Measurements from ENCODE around the gene POLR1G.

The POLR1G gene

GRCh38 chr19:45442778-45443461 lies 36.5 kb downstream of the POLR1G start:
- Histone ChIP-seq H3K9me3 (replicated peaks; ENCODE audit: low read length) (no peaks in the 10 kb centered on the region), H3K4me2 (ENCODE audit: low read length) (peak overlapping the region; percentile 84), H3K36me3 (ENCODE audit: insufficient read depth, low read length) (no peaks in the 10 kb centered on the region), H3K4me3 (ENCODE audit: low read length) (peak overlapping the region; percentile 63), H3K27me3 (ENCODE audit: control insufficient read depth, insufficient read depth, low read length) (no peaks in the 10 kb centered on the region), H3K4me1 (ENCODE audit: control insufficient read depth, insufficient read depth, low read length) (peaks cover 35% of the 10 kb centered on the region), H3K9ac (ENCODE audit: low read depth, low read length) (peak overlapping the region; percentile 81)

GRCh38 chr19:45443462-45444317 lies 37.2 kb downstream of the POLR1G start:
- Histone ChIP-seq H3K4me3 (ENCODE audit: low read length) (peak overlapping the region; percentile 63), H3K9ac (ENCODE audit: low read depth, low read length) (peak overlapping the region; percentile 81)

GRCh38 chr19:45444318-45445041 lies 38.0 kb downstream of the POLR1G start:
- H3K4me1 ChIP-seq (ENCODE audit: control insufficient read depth, insufficient read depth, low read length) = peaks cover 31% of the 10 kb centered on the region
- peak overlapping the region; percentile 51 for H3K4me3 ChIP-seq (ENCODE audit: low read length)
- H3K27me3 ChIP-seq (ENCODE audit: control insufficient read depth, insufficient read depth, low read length) = no peaks in the 10 kb centered on the region
- peak overlapping the region; percentile 65 for H3K4me2 ChIP-seq (ENCODE audit: low read length)
- H3K9ac ChIP-seq (ENCODE audit: low read depth, low read length) = peak overlapping the region; percentile 71
- no peaks in the 10 kb centered on the region for H3K9me3 ChIP-seq (replicated peaks; ENCODE audit: low read length)
- H3K36me3 ChIP-seq (ENCODE audit: insufficient read depth, low read length) = no peaks in the 10 kb centered on the region

More at GRCh38 chr19:45443462-45444317, 37.2 kb downstream of the POLR1G start:
- Histone ChIP-seq H3K4me2 (ENCODE audit: low read length) (peak overlapping the region; percentile 84), H3K27me3 (ENCODE audit: control insufficient read depth, insufficient read depth, low read length) (no peaks in the 10 kb centered on the region), H3K4me1 (ENCODE audit: control insufficient read depth, insufficient read depth, low read length) (peaks cover 35% of the 10 kb centered on the region), H3K9me3 (replicated peaks; ENCODE audit: low read length) (no peaks in the 10 kb centered on the region), H3K36me3 (ENCODE audit: insufficient read depth, low read length) (no peaks in the 10 kb centered on the region)

GRCh38 chr19:45445139-45445538 lies 38.7 kb downstream of the POLR1G start:
- Histone ChIP-seq H3K9ac (ENCODE audit: low read depth, low read length) (no peak overlapping the region), H3K27me3 (ENCODE audit: control insufficient read depth, insufficient read depth, low read length) (no peaks in the 10 kb centered on the region), H3K4me2 (ENCODE audit: low read length) (no peak overlapping the region), H3K4me3 (ENCODE audit: low read length) (no peak overlapping the region), H3K4me1 (ENCODE audit: control insufficient read depth, insufficient read depth, low read length) (peaks cover 32% of the 10 kb centered on the region), H3K36me3 (ENCODE audit: insufficient read depth, low read length) (no peaks in the 10 kb centered on the region), H3K9me3 (replicated peaks; ENCODE audit: low read length) (no peaks in the 10 kb centered on the region)

GRCh38 chr19:45446295-45446694 lies 39.9 kb downstream of the POLR1G start:
- Histone ChIP-seq H3K9me3 (replicated peaks; ENCODE audit: low read length) (no peaks in the 10 kb centered on the region), H3K9ac (ENCODE audit: low read depth, low read length) (no peak overlapping the region), H3K27me3 (ENCODE audit: control insufficient read depth, insufficient read depth, low read length) (no peaks in the 10 kb centered on the region), H3K4me2 (ENCODE audit: low read length) (no peak overlapping the region), H3K36me3 (ENCODE audit: insufficient read depth, low read length) (no peaks in the 10 kb centered on the region), H3K4me1 (ENCODE audit: control insufficient read depth, insufficient read depth, low read length) (peaks cover 26% of the 10 kb centered on the region), H3K4me3 (ENCODE audit: low read length) (no peak overlapping the region)

- Histone ChIP-seq H3K27me3 (ENCODE audit: control insufficient read depth, insufficient read depth, low read length) (no peaks in the 10 kb centered on the region), H3K4me2 (ENCODE audit: low read length) (no peak overlapping the region), H3K9me3 (replicated peaks; ENCODE audit: low read length) (no peaks in the 10 kb centered on the region), H3K9ac (ENCODE audit: low read depth, low read length) (no peak overlapping the region), H3K4me1 (ENCODE audit: control insufficient read depth, insufficient read depth, low read length) (peaks cover 32% of the 10 kb centered on the region), H3K36me3 (ENCODE audit: insufficient read depth, low read length) (no peaks in the 10 kb centered on the region), H3K4me3 (ENCODE audit: low read length) (no peak overlapping the region)
These were observed 40.5 kb downstream of the POLR1G start for GRCh38 chr19:45446944-45447343.

- Histone ChIP-seq H3K9ac (ENCODE audit: low read depth, low read length) (no peak overlapping the region), H3K4me3 (ENCODE audit: low read length) (no peak overlapping the region), H3K27me3 (ENCODE audit: control insufficient read depth, insufficient read depth, low read length) (no peaks in the 10 kb centered on the region), H3K4me2 (ENCODE audit: low read length) (no peak overlapping the region), H3K36me3 (ENCODE audit: insufficient read depth, low read length) (no peaks in the 10 kb centered on the region), H3K9me3 (replicated peaks; ENCODE audit: low read length) (no peaks in the 10 kb centered on the region), H3K4me1 (ENCODE audit: control insufficient read depth, insufficient read depth, low read length) (peaks cover 24% of the 10 kb centered on the region)
These were observed 41.9 kb downstream of the POLR1G start for GRCh38 chr19:45448425-45448756.

- Histone ChIP-seq H3K27me3 (ENCODE audit: control insufficient read depth, insufficient read depth, low read length) (no peaks in the 10 kb centered on the region), H3K9ac (ENCODE audit: low read depth, low read length) (no peak overlapping the region), H3K4me2 (ENCODE audit: low read length) (no peak overlapping the region), H3K36me3 (ENCODE audit: insufficient read depth, low read length) (no peaks in the 10 kb centered on the region), H3K4me3 (ENCODE audit: low read length) (no peak overlapping the region), H3K4me1 (ENCODE audit: control insufficient read depth, insufficient read depth, low read length) (peaks cover 22% of the 10 kb centered on the region), H3K9me3 (replicated peaks; ENCODE audit: low read length) (no peaks in the 10 kb centered on the region)
These were observed 42.4 kb downstream of the POLR1G start for GRCh38 chr19:45448887-45449299.

- Histone ChIP-seq H3K36me3 (ENCODE audit: insufficient read depth, low read length) (no peaks in the 10 kb centered on the region), H3K4me1 (ENCODE audit: control insufficient read depth, insufficient read depth, low read length) (peaks cover 24% of the 10 kb centered on the region), H3K27me3 (ENCODE audit: control insufficient read depth, insufficient read depth, low read length) (no peaks in the 10 kb centered on the region), H3K4me3 (ENCODE audit: low read length) (peak overlapping the region; percentile 71), H3K9me3 (replicated peaks; ENCODE audit: low read length) (no peaks in the 10 kb centered on the region), H3K9ac (ENCODE audit: low read depth, low read length) (peak overlapping the region; percentile 88), H3K4me2 (ENCODE audit: low read length) (peak overlapping the region; percentile 79)
These were observed 43.5 kb downstream of the POLR1G start for GRCh38 chr19:45450012-45450333.

DNA sequence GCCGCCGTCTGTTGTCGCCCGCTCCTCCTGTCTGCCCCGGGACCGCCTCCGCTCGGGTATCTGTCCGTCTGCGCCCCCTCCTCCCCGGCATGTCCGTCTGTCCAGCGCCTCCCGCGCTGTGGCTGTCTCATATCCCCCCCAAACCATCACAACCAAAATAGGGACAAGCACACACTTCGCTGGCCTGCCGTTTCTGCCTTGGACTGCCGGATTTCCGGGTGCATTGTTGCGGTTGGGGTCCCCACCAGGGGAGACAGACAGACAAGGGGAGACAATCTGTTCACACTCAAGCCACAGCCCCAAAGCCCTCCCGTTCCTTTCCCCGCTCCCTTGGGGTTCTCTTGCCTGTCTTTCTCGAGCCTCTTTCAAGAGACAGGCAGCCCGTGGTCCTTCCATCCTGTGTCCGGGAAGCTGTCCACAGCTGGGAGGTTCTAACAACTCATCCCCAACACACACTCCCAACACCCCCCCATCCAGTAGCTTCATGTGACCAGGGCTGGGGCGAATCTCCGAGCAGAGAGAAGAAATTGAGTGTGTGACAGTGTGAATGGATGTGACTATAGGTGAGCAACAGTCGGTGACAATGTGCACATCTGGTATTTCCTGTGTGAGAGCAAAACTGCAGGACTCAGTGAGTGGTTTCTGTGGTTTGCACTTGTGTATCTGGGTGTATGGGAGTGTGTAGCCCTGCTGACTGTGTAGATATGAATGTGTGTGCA lies 44.8 kb downstream of the POLR1G start:
- peak overlapping the region; percentile 93 for H3K4me2 ChIP-seq (ENCODE audit: low read length)
- no peaks in the 10 kb centered on the region for H3K36me3 ChIP-seq (ENCODE audit: insufficient read depth, low read length)
- H3K27me3 ChIP-seq (ENCODE audit: control insufficient read depth, insufficient read depth, low read length) = no peaks in the 10 kb centered on the region
- H3K9me3 ChIP-seq (replicated peaks; ENCODE audit: low read length) = no peaks in the 10 kb centered on the region
- peak overlapping the region; percentile 72 for H3K4me3 ChIP-seq (ENCODE audit: low read length)
- H3K9ac ChIP-seq (ENCODE audit: low read depth, low read length) = peak overlapping the region; percentile 92
- H3K4me1 ChIP-seq (ENCODE audit: control insufficient read depth, insufficient read depth, low read length) = peaks cover 35% of the 10 kb centered on the region

DNA sequence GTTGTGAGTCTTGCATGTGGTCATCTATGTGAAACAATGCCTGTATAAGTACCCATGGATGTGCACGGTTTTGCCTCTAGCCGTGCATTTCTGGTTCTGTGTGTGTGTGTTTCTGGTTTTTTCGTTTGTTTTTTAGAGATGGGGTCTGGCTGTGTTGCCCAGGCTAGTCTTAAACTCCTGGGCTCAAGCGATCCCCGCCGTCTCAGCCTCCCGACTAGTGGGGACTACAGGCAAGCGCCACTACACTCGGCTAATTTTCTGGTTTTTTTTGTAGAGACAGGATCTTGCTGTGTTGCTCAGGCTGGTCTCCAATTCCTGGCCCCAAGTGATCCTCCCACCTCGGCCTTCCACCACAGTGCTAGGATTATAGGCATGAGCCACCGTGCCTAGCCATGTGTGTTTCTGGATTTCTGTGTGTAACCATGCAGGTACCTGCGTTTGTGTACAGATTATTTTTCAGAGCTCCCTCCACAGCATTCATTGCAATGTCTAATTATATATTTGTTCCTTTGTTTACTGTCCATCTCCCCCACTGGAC lies 45.5 kb downstream of the POLR1G start:
- Histone ChIP-seq H3K9me3 (replicated peaks; ENCODE audit: low read length) (no peaks in the 10 kb centered on the region), H3K9ac (ENCODE audit: low read depth, low read length) (peak overlapping the region; percentile 92), H3K4me3 (ENCODE audit: low read length) (no peak overlapping the region), H3K36me3 (ENCODE audit: insufficient read depth, low read length) (no peaks in the 10 kb centered on the region), H3K4me2 (ENCODE audit: low read length) (peak overlapping the region; percentile 93), H3K4me1 (ENCODE audit: control insufficient read depth, insufficient read depth, low read length) (peaks cover 39% of the 10 kb centered on the region), H3K27me3 (ENCODE audit: control insufficient read depth, insufficient read depth, low read length) (no peaks in the 10 kb centered on the region)

All from skeletal muscle satellite cell (primary cell).